Stimulated activated CD8-positive, alpha-beta memory T cell treated with anti-CD3 and anti-CD28 coated beads, Interleukin-15, amount 100 ng/mL, for 1 hour (primary cell): Measurements from ENCODE around the gene HDGFL3.

Experiments
- DNase-seq: peaks from one replicate; pipeline ENCODE4 v3.0.0-alpha.2; 2020; ENCODE audit warnings: low read depth

The HDGFL3 gene

DNA sequence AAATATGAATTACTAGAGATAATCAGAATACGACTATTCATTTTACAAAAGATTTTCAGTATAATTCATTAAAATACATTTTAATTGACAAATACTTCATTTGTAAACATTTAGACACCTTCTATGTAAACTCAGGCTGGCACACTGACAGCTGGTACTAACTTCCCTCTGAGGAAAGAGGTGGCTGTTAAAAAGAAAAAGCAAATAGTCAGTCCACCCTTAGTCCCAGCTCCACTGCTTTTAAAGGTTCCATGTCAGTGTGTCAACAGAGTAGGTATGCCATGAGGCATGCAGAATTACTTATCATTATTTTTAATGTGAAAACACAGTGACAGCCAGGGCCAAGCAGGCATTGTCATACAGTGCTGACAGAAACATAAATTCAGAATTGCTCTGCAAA lies 84.1 kb downstream of the HDGFL3 start:
- DNase-seq: no peak

- no peak for DNase-seq
Measured at GRCh38 chr15:83119968-83120581, 87.5 kb downstream of the HDGFL3 start.

GRCh38 chr15:83118968-83119367 lies 88.7 kb downstream of the HDGFL3 start:
- no peak for DNase-seq

GRCh38 chr15:83118291-83118827 lies 89.3 kb downstream of the HDGFL3 start:
- DNase-seq: no peak

- no peak for DNase-seq
Measured at GRCh38 chr15:83115831-83116565, 91.6 kb downstream of the HDGFL3 start.

- DNase-seq: no peak
Measured at GRCh38 chr15:83115410-83115809, 92.2 kb downstream of the HDGFL3 start.

DNA sequence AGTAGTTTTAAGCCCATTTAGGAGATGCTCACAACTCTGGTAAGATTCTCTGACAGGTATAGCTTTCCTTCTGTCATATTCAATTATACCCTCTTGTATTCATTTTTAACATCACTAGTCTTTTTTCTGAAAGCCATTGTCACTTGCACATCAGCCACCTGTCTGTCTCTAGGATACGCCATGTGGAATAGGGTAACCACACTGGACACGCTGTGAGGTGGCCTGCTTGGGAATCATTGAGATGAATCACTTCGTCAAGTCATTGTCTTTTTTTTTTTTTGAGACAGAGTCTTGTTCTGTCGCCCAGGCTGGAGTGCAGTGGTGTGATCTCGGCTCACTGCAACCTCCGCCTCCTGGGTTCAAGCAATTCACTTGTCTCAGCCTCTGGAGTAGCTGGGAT lies 92.8 kb downstream of the HDGFL3 start:
- no peak for DNase-seq

- no peak for DNase-seq
Measured at GRCh38 chr15:83113881-83114674, 93.5 kb downstream of the HDGFL3 start.

DNA sequence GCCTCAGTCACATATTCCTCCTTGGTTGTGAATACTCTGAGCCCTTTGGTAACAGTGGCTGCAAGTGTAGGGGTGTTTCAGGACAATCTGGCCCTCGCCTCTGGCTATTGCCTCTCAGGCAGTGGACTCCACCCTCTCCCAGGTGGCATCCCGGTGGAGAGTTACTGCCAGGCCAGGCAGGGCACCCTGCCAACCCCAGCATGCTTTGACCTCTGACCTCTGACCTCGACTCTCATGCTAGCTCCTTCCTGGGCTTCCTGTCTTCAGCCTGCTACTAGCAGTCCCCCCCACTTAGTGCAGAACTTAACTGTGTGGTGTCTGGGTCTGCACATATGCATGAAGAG lies 94.7 kb downstream of the HDGFL3 start:
- DNase-seq: no peak

- no peak for DNase-seq
Measured at GRCh38 chr15:83112233-83112955, 95.2 kb downstream of the HDGFL3 start.

GRCh38 chr15:83111149-83111548 lies 96.5 kb downstream of the HDGFL3 start:
- DNase-seq: no peak

DNA sequence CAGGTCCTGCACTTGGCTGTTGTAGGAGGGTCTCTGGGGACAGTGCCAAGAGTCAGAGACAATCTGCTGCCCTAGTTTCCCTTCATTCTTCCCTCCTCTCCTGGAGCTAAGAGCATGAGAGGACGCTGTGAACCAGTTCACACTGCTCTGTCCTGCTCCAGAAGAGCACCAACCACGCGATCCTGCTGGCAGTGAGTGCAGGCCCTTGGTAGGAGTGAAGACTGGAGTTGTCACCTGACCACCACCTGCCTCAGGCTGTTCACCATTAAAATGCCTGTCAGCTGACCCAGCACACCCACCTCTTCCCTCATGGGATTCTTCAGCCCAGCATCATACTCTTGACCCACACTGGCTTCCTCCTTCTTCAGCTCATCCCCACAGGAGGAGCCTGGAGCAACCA lies 97.2 kb downstream of the HDGFL3 start:
- DNase-seq: no peak

DNA sequence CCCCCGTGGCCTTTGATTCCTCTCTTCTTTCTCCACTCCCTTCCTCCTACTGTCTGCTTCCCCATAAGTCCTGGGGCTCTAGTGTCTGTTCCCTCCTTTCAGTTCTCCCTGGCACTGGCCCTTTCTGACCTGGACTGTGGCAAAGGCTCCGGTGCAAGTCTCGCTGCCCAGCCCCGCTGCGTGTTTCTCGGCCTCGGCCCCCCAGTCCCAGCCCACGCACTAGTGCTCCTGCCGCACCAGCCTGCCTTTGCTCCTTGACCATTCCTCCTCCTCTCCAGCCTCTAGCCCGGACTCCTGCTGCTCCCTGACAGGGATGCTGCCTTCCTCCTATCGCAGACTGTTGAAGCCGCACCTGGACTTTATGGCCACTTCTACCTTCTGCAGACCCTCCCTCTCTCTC lies 98.1 kb downstream of the HDGFL3 start:
- no peak for DNase-seq

GRCh38 chr15:83108266-83109219 lies 99.1 kb downstream of the HDGFL3 start:
- no peak for DNase-seq

DNA sequence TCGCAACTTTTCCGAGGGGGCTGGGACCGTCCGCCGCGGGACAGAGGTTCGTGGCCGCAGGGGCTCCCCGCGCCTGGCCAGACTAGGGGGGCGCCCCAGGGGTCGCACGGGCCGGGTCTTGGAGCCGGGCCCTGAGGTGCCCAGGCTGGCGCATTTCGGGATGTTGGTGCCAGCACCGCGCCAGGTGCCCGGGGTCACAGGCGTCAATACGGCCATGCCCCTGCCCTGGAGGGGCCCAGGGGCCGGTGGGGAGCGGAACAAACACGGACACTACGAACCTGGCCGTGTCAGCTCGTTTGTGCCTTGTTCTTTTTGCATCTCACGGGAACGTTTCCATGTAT lies 99.8 kb downstream of the HDGFL3 start:
- no peak for DNase-seq

GRCh38 chr15:83106994-83107840 lies 100.4 kb downstream of the HDGFL3 start, which contains the start of gene TM6SF1:
Gene TM6SF1, plus strand, starts transcription at chr15:83107645. Its CDS starts 36 bp downstream, at chr15:83107681.
- no peak for DNase-seq

GRCh38 chr15:83105440-83105839 lies 102.2 kb downstream of the HDGFL3 start:
- no peak for DNase-seq

DNA sequence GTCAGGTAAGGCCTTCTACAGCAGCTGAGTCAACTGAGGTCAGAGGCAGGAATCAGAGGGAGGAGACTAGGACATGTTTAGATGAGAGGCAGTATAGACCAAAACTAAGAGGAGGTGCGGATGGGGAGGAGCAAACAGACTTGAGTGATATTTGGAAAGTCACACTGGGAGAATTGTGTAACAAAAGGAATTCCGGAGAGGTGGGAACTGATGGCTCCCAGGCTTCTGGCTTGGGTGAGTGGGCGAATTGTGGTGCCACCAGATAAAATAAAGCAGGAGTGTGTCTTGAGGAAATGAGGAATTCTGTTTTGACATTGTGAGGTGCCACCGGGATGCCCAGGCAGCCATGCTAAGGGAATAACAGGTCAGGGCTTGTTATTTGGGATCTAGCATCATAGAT lies 103.5 kb downstream of the HDGFL3 start:
- no peak for DNase-seq

GRCh38 chr15:83102346-83102745 lies 105.3 kb downstream of the HDGFL3 start:
- no peak for DNase-seq

DNA sequence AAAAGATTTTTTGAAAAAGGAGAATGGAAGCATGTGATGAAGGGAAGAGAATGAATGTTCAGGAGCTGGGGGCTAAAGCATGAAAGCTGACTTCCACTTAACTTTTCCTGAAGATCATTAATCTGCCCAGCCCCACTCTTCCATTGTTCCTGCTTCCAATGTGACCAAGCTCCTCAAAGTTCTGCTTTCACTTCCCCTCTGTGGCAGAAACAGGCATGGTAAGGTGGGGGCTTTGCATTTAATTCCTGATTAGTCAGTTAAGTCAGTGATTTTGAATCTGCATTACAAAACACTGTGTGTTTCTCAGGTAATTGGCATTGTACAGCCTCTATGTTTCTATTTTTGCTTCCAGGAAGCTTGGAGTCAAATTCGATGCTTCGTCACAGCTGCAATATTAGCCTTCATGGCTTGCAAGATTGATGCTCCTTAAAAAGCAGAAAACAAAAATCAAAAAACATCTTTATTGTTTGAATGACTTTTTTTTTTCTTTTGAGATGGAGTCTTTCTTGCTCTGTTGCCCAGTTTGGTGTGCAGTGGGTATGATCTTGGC lies 107.5 kb downstream of the HDGFL3 start:
- DNase-seq: no peak
